T-cell (primary cell): ENCODE data around the gene SLC12A6. TPM values are rescaled to one million over a fixed set of nuclear protein-coding genes. Genes with fewer than 3 reads are reported as not detected.
A peak's percentile ranks its signal among the peaks of the same experiment; 100 is the strongest.

Source experiments
- ATAC-seq, 4 experiments: fragments of 200-7000 bp in 3 of 4; fragments of 150-1000 bp in 1 of 4; cut with Tn5 transposase; replicated peaks in 1 of 4; 1 replicate in 3 of 4; 2 replicates in 1 of 4; pipeline ENCODE4 v1.10.0; 2021; ENCODE audit warnings: moderate library complexity in 3 of 4, mild to moderate bottlenecking in 2 of 4, moderate number of reproducible peaks in 1 of 4
- CTCF ChIA-PET, 2 donors: fragments of 300-600 bp; sonication (Branson Sonifier 250); formaldehyde crosslinking; loops; one replicate each; lab custom pipeline; 2022; ENCODE audit warnings: antibody characterized with exemption in 2 of 2; lab: Charles Lee
- POLR2A ChIA-PET, 2 donors: fragments of 300-600 bp; sonication (Branson Sonifier 250); formaldehyde crosslinking; loops; one replicate each; lab custom pipeline; 2022; ENCODE audit warnings: antibody characterized with exemption in 2 of 2; lab: Charles Lee
- DNase-seq, 35 experiments: peaks; one replicate each; pipeline versions ENCODE4 v3.0.0 to v3.0.0-alpha.2; 2013 to 2023
- H3K27ac ChIP-seq: one replicate; pipeline ENCODE4 v1.5.1; 2013; ENCODE audit warnings: low read length
- H3K27me3 ChIP-seq, 2 experiments: replicated peaks in 1 of 2; 1 replicate in 1 of 2; 2 replicates in 1 of 2; pipeline versions ENCODE4 v1.6.1 to v1.7.0; 2013; ENCODE audit warnings: low read length in 1 of 2, mixed read lengths in 1 of 2; ENCODE audit not compliant: control insufficient read depth in 2 of 2, insufficient read depth in 2 of 2; ENCODE audit errors: extremely low read depth in 1 of 2
- H3K36me3 ChIP-seq, 2 donors: 1 replicate in 1 of 2; 2 replicates in 1 of 2; pipeline versions ENCODE4 v1.6.1 to v1.7.0; 2013; ENCODE audit warnings: low read length in 1 of 2; ENCODE audit not compliant: control insufficient read depth in 2 of 2, insufficient read depth in 1 of 2; ENCODE audit errors: extremely low read depth in 1 of 2
- H3K4me1 ChIP-seq, 2 experiments: 1 replicate in 1 of 2; 2 replicates in 1 of 2; pipeline versions ENCODE4 v1.6.1 to v1.7.0; 2013; ENCODE audit warnings: low read length in 2 of 2, mixed read lengths in 1 of 2; ENCODE audit not compliant: insufficient read depth in 2 of 2, control insufficient read depth in 1 of 2; ENCODE audit errors: extremely low read depth in 1 of 2
- H3K4me3 ChIP-seq, 2 donors: 1 replicate in 1 of 2; 2 replicates in 1 of 2; pipeline versions ENCODE4 v1.5.1 to v1.7.0; 2013; ENCODE audit warnings: mild to moderate bottlenecking in 2 of 2, low read length in 1 of 2, moderate library complexity in 1 of 2; ENCODE audit not compliant: control insufficient read depth in 1 of 2; ENCODE audit errors: extremely low read depth in 1 of 2
- H3K9me3 ChIP-seq: 2 replicates; pipeline ENCODE4 v1.7.0; 2013
- H3K27ac Mint-ChIP-seq, 2 donors: one replicate each; pipeline ENCODE4 v1.8.0; 2020 to 2021; ENCODE audit warnings: mild to moderate bottlenecking in 2 of 2, mixed read lengths in 2 of 2
- H3K27me3 Mint-ChIP-seq, 2 donors: one replicate each; pipeline ENCODE4 v1.8.0; 2021 to 2022; ENCODE audit warnings: mixed read lengths in 2 of 2
- H3K36me3 Mint-ChIP-seq: one replicate; pipeline ENCODE4 v1.8.0; 2021; ENCODE audit warnings: mixed read lengths
- H3K4me1 Mint-ChIP-seq, 3 donors: one replicate each; pipeline ENCODE4 v1.8.0; 2020 to 2022; ENCODE audit warnings: mixed read lengths in 3 of 3, mild to moderate bottlenecking in 1 of 3
- H3K4me3 Mint-ChIP-seq, 3 donors: one replicate each; pipeline ENCODE4 v1.8.0; 2020 to 2022; ENCODE audit warnings: mild to moderate bottlenecking in 3 of 3, mixed read lengths in 3 of 3, moderate library complexity in 3 of 3
- H3K9me3 Mint-ChIP-seq, 3 donors: one replicate each; pipeline ENCODE4 v1.8.0; 2020 to 2022; ENCODE audit warnings: mixed read lengths in 3 of 3
- WGBS: methylation state at CpG from one replicate; pipeline ENCODE4 v1.1.5; 2013; ENCODE audit warnings: missing lambda C conversion rate; ENCODE audit not compliant: insufficient coverage; 5-methylcytosine and 5-hydroxymethylcytosine counted together
- total RNA-seq, 35 experiments: library from RNA in 6 of 35; stranded (reverse) in 6 of 35; fragments of 120-200 nt in 1 of 35; gene quantifications; one replicate each; pipeline versions ENCODE4 v1.2.1 to v1.2.4 and lab custom pipeline; 2013 to 2026

SLC12A6 gene
- total RNA-seq, 5 donors from 2014 or later (not counting 1 experiment from before 2014, with no cell fraction given) = 71.2 to 103 (median 77.8) TPM

DNA sequence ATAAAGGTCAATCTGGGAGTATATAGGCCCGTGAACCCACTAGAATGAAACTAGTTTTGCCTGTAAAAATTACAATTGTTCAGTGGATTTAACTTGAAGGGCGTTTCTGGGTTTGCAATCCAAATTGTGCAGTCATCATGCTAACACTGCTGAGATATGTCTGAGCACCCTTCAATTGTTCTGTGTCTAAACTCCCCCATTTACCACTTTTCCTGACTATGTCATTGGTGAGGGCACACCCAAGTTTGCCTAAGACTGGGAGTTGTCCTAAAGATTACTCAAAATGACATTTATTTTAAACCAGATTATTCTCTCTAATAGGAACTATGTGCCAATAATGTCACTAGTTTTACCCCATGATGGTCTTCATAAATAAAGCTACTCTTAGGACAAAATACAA lies 58.2 kb downstream of the SLC12A6 start:
- POLR2A ChIA-PET = no interaction called here
- H3K27ac Mint-ChIP-seq = no peak overlapping the region
- no peaks in the 10 kb centered on the region for H3K4me1 ChIP-seq

GRCh38 chr15:34275721-34276120 lies 61.9 kb downstream of the SLC12A6 start:
- no peaks in the 10 kb centered on the region for H3K27me3 ChIP-seq
- H3K4me3 ChIP-seq = no peak overlapping the region
- ATAC-seq = no peak
- Mint-ChIP-seq H3K36me3 (peaks cover 21% of the 10 kb centered on the region), H3K4me1 (peaks cover 19 to 31% (median 30%) of the 10 kb centered on the region in 3 donors), H3K27me3 (no peaks in the 10 kb centered on the region), H3K4me3 (no peak overlapping the region), H3K9me3 (no peaks in the 10 kb centered on the region), H3K27ac (no peak overlapping the region)
- peaks cover 0 to 5% of the 10 kb centered on the region in 2 donors for H3K36me3 ChIP-seq
- no peaks in the 10 kb centered on the region for H3K9me3 ChIP-seq
- H3K4me1 ChIP-seq = no peaks in the 10 kb centered on the region
- WGBS = 100% methylated on average over 1 of the region's 1 CpG
- DNase-seq = no peak
- POLR2A ChIA-PET = no interaction called here
- CTCF ChIA-PET = interaction anchor here in 1 of 2 donors (0.6 kb wide), 1 partner anchor 52 kb away, joined by 3 read pairs; no protein-coding TSS in a partner anchor
- H3K27ac ChIP-seq = no peak overlapping the region

More for the DNA sequence above, 58.2 kb downstream of the SLC12A6 start:
- H3K36me3 Mint-ChIP-seq = peaks cover 15% of the 10 kb centered on the region
- ATAC-seq = no peak
- H3K9me3 ChIP-seq = no peaks in the 10 kb centered on the region
- no peaks in the 10 kb centered on the region for H3K27me3 ChIP-seq
- H3K9me3 Mint-ChIP-seq = no peaks in the 10 kb centered on the region
- peaks cover 23 to 34% (median 33%) of the 10 kb centered on the region in 3 donors for H3K4me1 Mint-ChIP-seq
- H3K27ac ChIP-seq = no peak overlapping the region
- CTCF ChIA-PET = no interaction called here
- WGBS = no CpG with 5 or more reads among the region's 2 CpGs
- no peak overlapping the region for H3K4me3 Mint-ChIP-seq
- DNase-seq = no peak
- H3K4me3 ChIP-seq = no peak overlapping the region
- no peaks in the 10 kb centered on the region for H3K27me3 Mint-ChIP-seq
- no peaks in the 10 kb centered on the region for H3K36me3 ChIP-seq

DNA sequence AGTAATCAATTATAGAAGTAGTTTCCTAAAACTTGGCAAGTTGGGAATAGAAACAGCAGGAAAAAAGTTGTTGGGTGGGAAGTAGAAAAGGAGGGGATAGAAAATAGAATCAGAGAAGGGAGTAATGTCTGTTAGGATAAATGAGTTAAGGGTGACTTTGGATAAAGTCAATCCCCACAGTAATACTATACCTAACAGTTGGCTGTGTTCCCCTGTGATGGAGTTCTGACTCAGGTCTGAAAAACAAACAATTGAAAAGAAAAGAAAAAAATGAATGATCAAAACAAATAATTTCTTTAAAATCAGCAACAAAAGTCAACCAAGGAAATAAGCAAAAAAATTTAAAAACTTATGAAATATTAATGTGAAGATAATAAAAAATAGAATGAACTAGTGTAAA lies 62.4 kb downstream of the SLC12A6 start:
- Mint-ChIP-seq H3K27me3 (no peaks in the 10 kb centered on the region), H3K36me3 (peaks cover 19% of the 10 kb centered on the region), H3K9me3 (no peaks in the 10 kb centered on the region), H3K4me3 (no peak overlapping the region), H3K4me1 (peaks cover 13 to 27% (median 24%) of the 10 kb centered on the region in 3 donors), H3K27ac (no peak overlapping the region)
- Histone ChIP-seq H3K36me3 (peaks cover 0 to 7% of the 10 kb centered on the region in 2 donors), H3K4me1 (no peaks in the 10 kb centered on the region), H3K27ac (no peak overlapping the region), H3K4me3 (no peak overlapping the region), H3K9me3 (no peaks in the 10 kb centered on the region), H3K27me3 (no peaks in the 10 kb centered on the region)
- ChIA-PET CTCF (interaction anchor here in 1 of 2 donors (0.6 kb wide), 1 partner anchor 53 kb away, joined by 3 read pairs; no protein-coding TSS in a partner anchor), POLR2A (interaction anchor here in 1 of 2 donors (1.1 kb wide), 1 partner anchor 54 kb away, joined by 5 read pairs; no protein-coding TSS in a partner anchor)
- ATAC-seq (no peak), DNase-seq (no peak)

DNA sequence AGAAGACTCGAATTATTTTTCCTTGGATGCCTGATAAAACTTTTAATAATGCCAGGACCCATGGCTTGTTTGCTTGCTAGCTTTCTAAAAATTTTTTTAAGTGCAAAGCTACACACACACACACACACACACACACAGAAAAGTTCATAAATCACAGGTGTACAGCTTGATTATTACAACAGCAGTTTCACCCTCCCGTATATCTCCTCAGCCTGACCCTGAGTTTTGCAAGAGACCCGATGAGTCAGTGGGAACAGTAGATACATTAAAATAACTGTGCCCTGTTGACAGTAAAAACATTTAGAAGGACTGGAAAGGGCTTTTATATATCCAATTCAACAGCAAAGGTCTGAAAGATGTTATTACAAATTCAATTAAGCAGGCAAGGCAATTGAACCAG lies 66.1 kb downstream of the SLC12A6 start:
- Mint-ChIP-seq H3K36me3 (peaks cover 31% of the 10 kb centered on the region), H3K4me1 (peaks cover 6 to 8% (median 8%) of the 10 kb centered on the region in 3 donors)
- ATAC-seq = no peak

GRCh38 chr15:34266751-34267150 lies 70.8 kb downstream of the SLC12A6 start:
- no peak overlapping the region for H3K27ac Mint-ChIP-seq
- ATAC-seq = no peak

More for the DNA sequence above, 66.1 kb downstream of the SLC12A6 start:
- no peaks in the 10 kb centered on the region for H3K4me1 ChIP-seq
- H3K36me3 ChIP-seq = peaks cover 0 to 8% of the 10 kb centered on the region in 2 donors
- H3K27ac ChIP-seq = no peak overlapping the region
- Mint-ChIP-seq H3K4me3 (no peak overlapping the region), H3K27me3 (no peaks in the 10 kb centered on the region), H3K9me3 (no peaks in the 10 kb centered on the region), H3K27ac (peak overlapping the region in 1 of 2 donors; percentile 22)
- no CpG with 5 or more reads among the region's 3 CpGs for WGBS
- no peaks in the 10 kb centered on the region for H3K9me3 ChIP-seq
- CTCF ChIA-PET = interaction anchor here in 1 of 2 donors (1.4 kb wide), 1 partner anchor 59 kb away, joined by 3 read pairs; no protein-coding TSS in a partner anchor
- no peak for DNase-seq
- no peaks in the 10 kb centered on the region for H3K27me3 ChIP-seq
- no peak overlapping the region for H3K4me3 ChIP-seq
- POLR2A ChIA-PET = interaction anchor here in 1 of 2 donors (0.6 kb wide), 1 partner anchor 13 kb away, joined by 3 read pairs; no protein-coding TSS in a partner anchor

DNA sequence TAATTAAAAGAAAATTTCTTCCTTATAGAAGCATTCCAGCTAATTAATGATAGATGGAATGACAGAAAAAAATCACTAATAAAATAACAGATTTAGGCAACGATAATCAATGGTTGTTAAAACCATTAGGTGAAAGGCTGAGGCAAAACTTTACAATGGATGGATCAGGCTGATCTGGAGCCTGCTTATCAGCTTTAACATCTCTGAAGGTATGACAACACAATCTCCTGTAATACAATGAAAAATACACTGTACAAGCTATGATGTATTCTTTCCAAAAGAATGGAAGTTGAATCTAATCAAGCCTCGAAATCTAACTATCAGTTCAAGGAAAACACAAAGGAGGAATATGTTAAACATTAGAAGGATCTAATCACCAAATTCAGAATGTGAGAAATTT lies 73.5 kb downstream of the SLC12A6 start:
- no CpG with 5 or more reads among the region's 2 CpGs for WGBS
- peak overlapping the region in 1 of 2 donors; percentile 25 for H3K27ac Mint-ChIP-seq
- H3K27me3 Mint-ChIP-seq = no peaks in the 10 kb centered on the region
- no peaks in the 10 kb centered on the region for H3K9me3 Mint-ChIP-seq
- H3K4me1 Mint-ChIP-seq = peaks cover 0 to 8% (median 4%) of the 10 kb centered on the region in 3 donors
- Histone ChIP-seq H3K9me3 (no peaks in the 10 kb centered on the region), H3K27ac (no peak overlapping the region), H3K36me3 (peaks cover 0 to 4% of the 10 kb centered on the region in 2 donors), H3K4me1 (no peaks in the 10 kb centered on the region), H3K4me3 (no peak overlapping the region), H3K27me3 (no peaks in the 10 kb centered on the region)
- ChIA-PET CTCF (interaction anchor here in 1 of 2 donors (0.7 kb wide), 1 partner anchor 23 kb away, joined by 4 read pairs; no protein-coding TSS in a partner anchor), POLR2A (no interaction called here)
- no peak overlapping the region for H3K4me3 Mint-ChIP-seq
- DNase-seq (no peak), ATAC-seq (no peak)
- H3K36me3 Mint-ChIP-seq = peaks cover 13% of the 10 kb centered on the region

More at GRCh38 chr15:34266751-34267150, 70.8 kb downstream of the SLC12A6 start:
- no peaks in the 10 kb centered on the region for H3K9me3 Mint-ChIP-seq
- no peaks in the 10 kb centered on the region for H3K4me1 ChIP-seq
- H3K27me3 ChIP-seq = no peaks in the 10 kb centered on the region
- ChIA-PET CTCF (no interaction called here), POLR2A (no interaction called here)
- H3K4me3 ChIP-seq = no peak overlapping the region
- H3K9me3 ChIP-seq = no peaks in the 10 kb centered on the region
- DNase-seq = no peak
- H3K4me3 Mint-ChIP-seq = no peak overlapping the region
- H3K36me3 ChIP-seq = peaks cover 0 to 4% of the 10 kb centered on the region in 2 donors
- peaks cover 5 to 8% (median 8%) of the 10 kb centered on the region in 3 donors for H3K4me1 Mint-ChIP-seq
- peaks cover 21% of the 10 kb centered on the region for H3K36me3 Mint-ChIP-seq
- H3K27ac ChIP-seq = no peak overlapping the region
- H3K27me3 Mint-ChIP-seq = no peaks in the 10 kb centered on the region
